K562 (cell line): ENCODE results near the gene NUDT21. TPM values are rescaled to one million over a fixed set of nuclear protein-coding genes. Genes with fewer than 3 reads are reported as not detected.

Experiments used
- ATAC-seq: fragments of 200-7000 bp; cut with Tn5 transposase; 3 replicates; pipeline ENCODE4 v1.9.1; 2020; ENCODE audit warnings: moderate library complexity
- BruUV-seq: library from RNA; stranded (reverse); fragments of 400-500 nt; replicated peaks from 2 replicates; lab custom pipeline; 2021; lab: Mats Ljungman, UMichigan
- CTCF ChIA-PET: fragments of 300-600 bp; formaldehyde crosslinking; extraction: SDS; loops from one replicate; lab custom pipeline; 2021; ENCODE audit warnings: low intra/inter-chr PET ratio; lab: Yijun Ruan, JAX
- POLR2A ChIA-PET: fragments of 300-600, 350-650 bp; sonication (Branson Sonifier 250); formaldehyde crosslinking; extraction: SDS; loops from one replicate; lab custom pipeline; 2021; ENCODE audit warnings: antibody characterized with exemption, inconsistent platforms; lab: Yijun Ruan, JAX
- DNase-seq, 4 experiments: peaks; one replicate each; pipeline versions ENCODE4 v3.0.0 to v3.0.0-alpha.2; 2011 to 2018; ENCODE audit warnings: low spot score in 3 of 4, mixed read lengths in 3 of 4; ENCODE audit errors: extremely low read depth in 1 of 4
- FAIRE-seq: peaks from 2 replicates; lab custom pipeline; 2011; peaks lifted over from hg19 to GRCh38; lab: Jason Lieb, UNC
- H2AFZ ChIP-seq: 2 replicates; pipeline ENCODE4 v1.6.0; 2011; ENCODE audit warnings: low read depth, low read length, control low read depth, inconsistent platforms
- H3K27ac ChIP-seq: fragments of 200-600 bp; 3 replicates; pipeline ENCODE4 v1.8.0; 2011; ENCODE audit warnings: low read depth, mild to moderate bottlenecking, control low read depth, inconsistent platforms, low read length, moderate library complexity, mixed read lengths; ENCODE audit errors: extremely low read depth
- H3K27me3 ChIP-seq, 2 experiments: fragments of 300-600 bp in 1 of 2; 2 replicates in 1 of 2; 3 replicates in 1 of 2; pipeline versions ENCODE4 v1.6.0 to v1.8.0; 2011; ENCODE audit warnings: inconsistent platforms in 2 of 2, low read length in 2 of 2, mild to moderate bottlenecking in 1 of 2, mixed read lengths in 1 of 2, moderate library complexity in 1 of 2; ENCODE audit not compliant: control insufficient read depth in 2 of 2, insufficient read depth in 2 of 2
- H3K36me3 ChIP-seq: fragments of 300-600 bp; 3 replicates; pipeline ENCODE4 v1.8.0; 2011; ENCODE audit warnings: mild to moderate bottlenecking, low read length, inconsistent platforms; ENCODE audit not compliant: control insufficient read depth, insufficient read depth
- H3K4me1 ChIP-seq, 2 experiments: fragments of 200-600 bp in 1 of 2; replicated peaks in 1 of 2; 2 replicates in 1 of 2; 3 replicates in 1 of 2; pipeline versions ENCODE4 v1.5.1 to v1.8.0; 2011; ENCODE audit warnings: inconsistent platforms in 2 of 2, low read length in 2 of 2, mild to moderate bottlenecking in 1 of 2, mixed read lengths in 1 of 2, moderate library complexity in 1 of 2; ENCODE audit not compliant: control insufficient read depth in 2 of 2, insufficient read depth in 2 of 2
- H3K4me2 ChIP-seq: 2 replicates; pipeline ENCODE4 v1.6.1; 2011; ENCODE audit warnings: low read length, control low read depth, inconsistent platforms, mixed read lengths; ENCODE audit not compliant: insufficient read depth
- H3K4me3 ChIP-seq: fragments of 200-600 bp; sonication (generic), shearing (Covaris generic); 2 replicates; pipeline ENCODE4 v1.5.1; 2016; ENCODE audit warnings: control low read depth, inconsistent platforms
- H3K79me2 ChIP-seq: fragments of 200-600 bp; 3 replicates; pipeline ENCODE4 v1.8.0; 2011; ENCODE audit warnings: low read length, inconsistent platforms; ENCODE audit not compliant: control insufficient read depth, insufficient read depth
- H3K9ac ChIP-seq, 2 experiments: 2 replicates each; pipeline versions ENCODE4 v1.6.0 to v1.6.1; 2011; ENCODE audit warnings: low read depth in 2 of 2, low read length in 2 of 2, control low read depth in 1 of 2, inconsistent platforms in 1 of 2, mild to moderate bottlenecking in 1 of 2, mixed read lengths in 1 of 2; ENCODE audit not compliant: insufficient read depth in 1 of 2
- H3K9me1 ChIP-seq: one replicate; pipeline ENCODE4 v1.6.0; 2011; ENCODE audit warnings: inconsistent platforms, mild to moderate bottlenecking, low read length, moderate library complexity; ENCODE audit not compliant: control insufficient read depth, insufficient read depth
- H3K9me3 ChIP-seq: replicated peaks from 2 replicates; pipeline ENCODE4 v1.5.1; 2011; ENCODE audit warnings: low read depth, low read length, inconsistent platforms; ENCODE audit not compliant: control insufficient read depth, insufficient read depth
- H4K20me1 ChIP-seq: replicated peaks from 2 replicates; pipeline ENCODE4 v1.6.1; 2011; ENCODE audit warnings: low read length, inconsistent platforms, mixed read lengths; ENCODE audit not compliant: control insufficient read depth, insufficient read depth
- CEBPG ChIP-seq, 3 experiments: fragments of 200-800 bp in 1 of 3; sonication (Bioruptor generic) in 1 of 3; sonication (generic) in 1 of 3; formaldehyde crosslinking in 1 of 3; IDR thresholded peaks in 2 of 3; conservative IDR thresholded peaks in 1 of 3; 2 replicates each; pipeline versions ENCODE4 v1.6.1 to v1.8.0; 2016 to 2022; ENCODE audit warnings: missing compliant biosample characterization in 2 of 3, missing genetic modification characterization in 2 of 3, mild to moderate bottlenecking in 1 of 3, missing genetic modification reagents in 1 of 3
- ELF2 ChIP-seq: fragments of 250-450 bp; sonication (Bioruptor Pico); IDR thresholded peaks from 2 replicates; pipeline ENCODE4 v1.5.0; 2021; ENCODE audit warnings: mild to moderate bottlenecking
- FOXA3 ChIP-seq, 2 experiments: fragments of 450-650 bp in 1 of 2; sonication (generic) in 1 of 2; formaldehyde crosslinking; IDR thresholded peaks in 1 of 2; conservative IDR thresholded peaks in 1 of 2; 2 replicates each; pipeline versions ENCODE4 v1.4.0 to v1.8.0; 2020 to 2022; ENCODE audit warnings: mild to moderate bottlenecking in 2 of 2, missing genetic modification reagents in 1 of 2
- HNRNPL ChIP-seq: fragments of 200-400 bp; formaldehyde crosslinking; IDR thresholded peaks from 2 replicates; pipeline ENCODE4 v1.6.1; 2017; ENCODE audit warnings: low read depth, mild to moderate bottlenecking, low read length
- KAT2B ChIP-seq: IDR thresholded peaks from one replicate; pipeline ENCODE4 v1.6.1; 2012; ENCODE audit warnings: low read depth, mild to moderate bottlenecking, control low read depth, inconsistent platforms, low read length, moderate library complexity
- MXD1 ChIP-seq: fragments of 250-450 bp; sonication (Bioruptor Pico); IDR thresholded peaks from 2 replicates; pipeline ENCODE4 v1.8.0; 2021; ENCODE audit warnings: borderline replicate concordance, mild to moderate bottlenecking, moderate library complexity; ENCODE audit not compliant: poor library complexity, severe bottlenecking
- MXI1 ChIP-seq: IDR thresholded peaks from 2 replicates; pipeline ENCODE4 v1.6.1; 2011; ENCODE audit warnings: low read depth, mild to moderate bottlenecking, improper control_type of control experiment, low read length
- ZNF589 ChIP-seq: fragments of 200-800 bp; sonication (Bioruptor generic); IDR thresholded peaks from 2 replicates; pipeline ENCODE4 v1.6.1; 2016; ENCODE audit warnings: low read depth, missing genetic modification characterization, missing compliant biosample characterization
- ZNF639 ChIP-seq, 2 experiments: fragments of 200-800 bp in 1 of 2; sonication (Bioruptor generic) in 1 of 2; sonication (generic) in 1 of 2; formaldehyde crosslinking in 1 of 2; IDR thresholded peaks in 1 of 2; conservative IDR thresholded peaks in 1 of 2; 2 replicates each; pipeline versions ENCODE4 v1.5.0 to v1.6.1; 2016 to 2020; ENCODE audit warnings: missing compliant biosample characterization in 1 of 2, missing genetic modification characterization in 1 of 2, missing genetic modification reagents in 1 of 2
- ZNF79 ChIP-seq: fragments of 250-450 bp; sonication (Bioruptor Pico); IDR thresholded peaks from 2 replicates; pipeline ENCODE4 v1.4.0; 2020; ENCODE audit warnings: low read depth, mild to moderate bottlenecking, moderate library complexity
- WGBS: fragments of 100-300 bp; shearing (Covaris generic); methylation state at CpG from one replicate; pipeline ENCODE4 v1.1.6; 2016; ENCODE audit warnings: low coverage, mixed read lengths; ENCODE audit not compliant: insufficient coverage; ENCODE audit errors: missing lambda C conversion rate; 5-methylcytosine and 5-hydroxymethylcytosine counted together
- in situ Hi-C: fragments of 300-500 bp; cut with MboI; formaldehyde crosslinking; loops from 4 replicates; pipeline ENCODE4 v1.15.0; 2018; ENCODE audit warnings: inconsistent platforms, mixed read lengths
- intact Hi-C: fragments of 100-400 bp; cut with micrococcal nuclease; formaldehyde crosslinking; loops from 2 replicates; pipeline ENCODE4 v1.14.2; 2022
- polyA plus RNA-seq, 8 experiments: library from polyadenylated mRNA; depleted of rRNA in 4 of 8; stranded (reverse) in 5 of 8; unstranded in 3 of 8; fragments of >200 nt; fragmentation: Nextera tagmentation in 2 of 8; fragmentation: Illumina TruSeq in 1 of 8; extraction: Ambion mirVana in 2 of 8; extraction: Trizol in 1 of 8; gene quantifications; 2 replicates each; pipeline versions ENCODE4 v1.2.1 to v1.2.3, GENCODE V29; 2011 to 2014; ENCODE audit warnings: inconsistent platforms in 1 of 8, missing spikeins in 1 of 8
- total RNA-seq, 7 experiments: library from RNA; depleted of rRNA in 6 of 7; stranded (reverse); fragments of >200 nt in 6 of 7; fragmentation: Illumina TruSeq in 2 of 7; extraction: Trizol in 2 of 7; gene quantifications; 2 replicates each; pipeline versions ENCODE4 v1.2.1 to v1.2.3, GENCODE V29; 2011 to 2021; ENCODE audit warnings: low replicate concordance in 1 of 7

The NUDT21 gene
- total and polyA plus RNA-seq, 9 of the 15 experiments (the other 6 are each of a cell fraction or from before 2014, with no cell fraction given): 62.4 to 218 (median 121) TPM

GRCh38 chr16:56428091-56428490 lies 23.0 kb downstream of the NUDT21 start:
- peaks cover 8 to 18% of the 10 kb centered on the region in 2 experiments; a peak in 4 of 5 replicates for H3K4me1 ChIP-seq
- no peak overlapping the region for H3K9ac ChIP-seq
- peaks cover 9% of the 10 kb centered on the region; the same call in 1 of the 2 replicates for H4K20me1 ChIP-seq
- no peaks in the 10 kb centered on the region for H3K9me3 ChIP-seq
- no peak overlapping the region for H3K4me3 ChIP-seq
- no peak overlapping the region for H3K27ac ChIP-seq
- POLR2A ChIA-PET: interaction anchor here (0.5 kb wide), 1 partner anchor 680 kb away, joined by 3 read pairs; no protein-coding TSS in a partner anchor
- 29% methylated on average over 1 of the region's 1 CpG for WGBS
- no peaks in the 10 kb centered on the region for H3K9me1 ChIP-seq
- intact Hi-C loops: loop anchor here (5.0 kb wide), 1 partner anchor 96 kb away; no protein-coding TSS in a partner anchor
- no peaks in the 10 kb centered on the region for H3K27me3 ChIP-seq
- CTCF ChIA-PET: no interaction called here
- ATAC-seq: no peak
- TF ChIP-seq ZNF589: 0 out of 2 replicates have a peak, but pooled peaks have one; percentile 11
- TF ChIP-seq MXI1: no peak
- TF ChIP-seq ELF2 (CRISPR knock-in tag): no peak
- TF ChIP-seq CEBPG (CRISPR knock-in tag; IDR thresholded peaks at IDR 0.05): no peak
- TF ChIP-seq CEBPG (tag; conservative IDR thresholded peaks at IDR 0.05 in 1 of 2, IDR thresholded peaks at IDR 0.05 in 1 of 2): peak; percentile 13 to 43; a peak in 3 of 4 replicates
- peaks cover 21% of the 10 kb centered on the region for H3K79me2 ChIP-seq
- peaks cover 40% of the 10 kb centered on the region for H3K36me3 ChIP-seq
- H2AFZ ChIP-seq: no peak overlapping the region
- DNase-seq: no peak
- in situ Hi-C loops: no loop called here
- H3K4me2 ChIP-seq: no peak overlapping the region
- no peak for FAIRE-seq
- BruUV-seq: no TSS peak

GRCh38 chr16:56426585-56426984 lies 24.5 kb downstream of the NUDT21 start:
- Histone ChIP-seq H4K20me1 (peaks cover 12% of the 10 kb centered on the region; the same call in 1 of the 2 replicates), H3K9me3 (no peaks in the 10 kb centered on the region), H2AFZ (no peak overlapping the region), H3K9ac (no peak overlapping the region), H3K4me3 (no peak overlapping the region), H3K36me3 (peaks cover 28% of the 10 kb centered on the region), H3K4me1 (peaks cover 20 to 33% of the 10 kb centered on the region in 2 experiments), H3K79me2 (peaks cover 36% of the 10 kb centered on the region), H3K27me3 (no peaks in the 10 kb centered on the region), H3K9me1 (no peaks in the 10 kb centered on the region), H3K4me2 (no peak overlapping the region), H3K27ac (no peak overlapping the region)
- POLR2A ChIA-PET: interaction anchor here (1.4 kb wide), 1 partner anchor 13 kb away, joined by 3 read pairs; no protein-coding TSS in a partner anchor
- peak; percentile 56 for FAIRE-seq
- no peak for ATAC-seq
- CTCF ChIA-PET: no interaction called here
- in situ Hi-C loops: no loop called here
- no peak for DNase-seq
- no TSS peak for BruUV-seq
- WGBS: 89% methylated on average over 4 of the region's 4 CpGs
- intact Hi-C loops: loop anchor here (5.0 kb wide), 1 partner anchor 94 kb away; no protein-coding TSS in a partner anchor
- TF ChIP-seq FOXA3 (CRISPR knock-in tag; conservative IDR thresholded peaks at IDR 0.05 in 1 of 2, IDR thresholded peaks at IDR 0.05 in 1 of 2): no peak
- TF ChIP-seq KAT2B: no peak
- no peak for TF ChIP-seq ZNF79
- no peak for TF ChIP-seq MXD1 (CRISPR knock-in tag)
- no peak for TF ChIP-seq ZNF639 (CRISPR knock-in tag; conservative IDR thresholded peaks at IDR 0.05 in 1 of 2, IDR thresholded peaks at IDR 0.05 in 1 of 2)
- TF ChIP-seq HNRNPL: no peak
